Right atrium auricular region (tissue), 2 donors: ENCODE measurements around the gene ERF. TPM values are rescaled to one million over a fixed set of nuclear protein-coding genes. Genes with fewer than 3 reads are reported as not detected.

ENCODE experiments used
- DNase-seq: peaks from one replicate; pipeline ENCODE4 v3.0.0-alpha.2; 2019; ENCODE audit warnings: low spot score
- H3K27ac ChIP-seq, 2 donors: fragments of 200-600 bp; sonication (generic); 1 replicate in 1 of 2; 2 replicates in 1 of 2; pipeline ENCODE4 v1.5.1; 2016 to 2019
- H3K27me3 ChIP-seq, 2 donors: fragments of 200-600 bp; sonication (generic); one replicate each; pipeline versions ENCODE4 v1.5.1 to v1.6.0; 2017 to 2019
- H3K36me3 ChIP-seq: fragments of 200-600 bp; sonication (generic); one replicate; pipeline ENCODE4 v1.5.1; 2016
- H3K4me1 ChIP-seq, 2 donors: fragments of 200-600 bp; sonication (generic); one replicate each; pipeline versions ENCODE4 v1.5.1 to v1.6.0; 2017 to 2019
- H3K4me3 ChIP-seq, 2 donors: fragments of 200-600 bp; sonication (generic); 1 replicate in 1 of 2; 2 replicates in 1 of 2; pipeline ENCODE4 v1.5.1; 2017 to 2019; ENCODE audit warnings: mild to moderate bottlenecking in 1 of 2, moderate library complexity in 1 of 2
- H3K9me3 ChIP-seq, 2 donors: fragments of 200-600 bp; sonication (generic); one replicate each; pipeline ENCODE4 v1.5.1; 2019
- CTCF ChIP-seq, 2 donors: fragments of 200-600 bp; sonication (generic); IDR thresholded peaks; one replicate each; pipeline ENCODE4 v1.5.1; 2019; ENCODE audit warnings: antibody characterized with exemption in 2 of 2
- total RNA-seq, 2 donors: library from RNA; depleted of rRNA; stranded (reverse); fragments of >200 nt; gene quantifications; one replicate each; pipeline ENCODE4 v1.1.0, GENCODE V29; 2016

The ERF gene
- total RNA-seq, 2 donors from 2014 or later, result 26.8 to 34.9 TPM

DNA sequence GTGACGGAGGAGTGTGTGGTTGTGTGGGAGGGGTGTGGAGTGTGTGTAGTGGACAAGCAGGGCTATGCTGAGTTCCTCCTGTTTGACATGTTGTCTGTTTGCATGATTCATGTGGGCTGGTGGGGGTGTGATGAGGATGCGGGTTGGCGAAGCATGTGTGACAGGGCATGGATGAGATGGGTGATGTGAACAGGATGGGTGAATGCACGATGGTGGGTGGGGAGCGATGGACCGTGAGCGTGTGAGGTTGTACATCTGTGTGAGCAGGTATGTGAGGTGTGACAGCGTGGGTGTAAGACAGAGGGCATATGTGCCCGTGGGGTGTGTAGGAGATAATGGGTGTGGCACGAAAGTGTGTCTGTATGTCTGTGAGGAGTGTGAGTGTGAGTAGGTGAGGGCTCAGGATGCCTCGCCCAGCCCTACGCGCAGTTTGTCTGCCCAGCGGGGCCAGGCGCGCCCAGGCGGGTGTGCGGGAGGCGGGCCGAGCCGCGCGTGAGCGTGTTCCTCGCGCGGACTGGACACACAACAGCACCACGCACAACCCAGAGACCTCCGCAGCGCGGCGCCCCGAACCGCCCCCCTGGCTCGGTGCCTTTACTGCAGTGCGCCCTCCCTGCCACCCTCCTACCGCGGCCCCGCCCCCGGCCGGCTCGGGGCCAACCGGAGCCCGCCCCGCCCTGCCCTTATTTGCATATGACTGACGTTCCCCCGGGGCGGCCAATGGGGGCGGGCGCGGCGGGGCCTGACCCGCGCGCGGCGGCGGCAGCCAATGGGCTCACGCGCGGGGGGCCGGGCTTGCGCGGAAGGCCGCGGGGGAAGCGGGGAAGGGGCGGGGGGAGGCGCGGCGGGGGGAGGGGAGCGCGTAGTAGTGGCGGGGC is 28.5 kb upstream of the ERF start:
- Histone ChIP-seq H3K36me3 (peaks cover 13% of the 10 kb centered on the region), H3K27ac (peak overlapping the region; percentile 97 to 99), H3K9me3 (no peaks in the 10 kb centered on the region), H3K4me1 (peaks cover 0 to 69% of the 10 kb centered on the region in 2 donors), H3K27me3 (no peaks in the 10 kb centered on the region), H3K4me3 (peak overlapping the region; percentile 49 to 67)
- TF ChIP-seq CTCF (IDR thresholded peaks at IDR 0.05), result peak in 1 of 2 donors; percentile 21
- DNase-seq, result peak; percentile 97

DNA sequence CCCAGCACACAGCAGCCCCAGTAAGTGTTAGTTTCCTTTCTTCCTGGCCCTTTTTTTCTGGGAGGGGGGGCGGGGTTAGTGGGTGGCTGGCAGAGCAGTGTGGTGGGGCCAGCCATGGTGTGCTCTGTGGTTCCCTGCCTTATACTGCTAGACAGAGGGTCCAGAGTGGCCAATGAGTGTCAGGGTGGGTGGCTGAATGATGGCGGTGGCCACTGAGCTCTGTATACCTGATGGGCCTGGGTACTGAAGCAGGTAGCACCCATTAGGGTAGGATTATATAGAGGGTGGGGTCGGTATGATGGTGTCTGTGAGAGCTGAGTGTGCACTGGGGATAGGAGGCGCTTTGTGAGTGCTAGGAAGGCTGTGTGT is 27.9 kb upstream of the ERF start:
- peak overlapping the region in 1 of 2 donors; percentile 67 for H3K4me3 ChIP-seq
- H3K4me1 ChIP-seq, result peaks cover 0 to 75% of the 10 kb centered on the region in 2 donors
- H3K27ac ChIP-seq, result peak overlapping the region; percentile 97 to 99
- no peaks in the 10 kb centered on the region for H3K9me3 ChIP-seq
- no peak for TF ChIP-seq CTCF (IDR thresholded peaks at IDR 0.05)
- peaks cover 7% of the 10 kb centered on the region for H3K36me3 ChIP-seq
- H3K27me3 ChIP-seq, result no peaks in the 10 kb centered on the region
- no peak for DNase-seq

GRCh38 chr19:42281827-42282762 is 27.2 kb upstream of the ERF start:
- Histone ChIP-seq H3K9me3 (no peaks in the 10 kb centered on the region), H3K4me3 (peak overlapping the region in 1 of 2 donors; percentile 89), H3K27me3 (no peaks in the 10 kb centered on the region), H3K4me1 (peaks cover 0 to 82% of the 10 kb centered on the region in 2 donors), H3K27ac (peak overlapping the region; percentile 97 to 99), H3K36me3 (peaks cover under 1% of the 10 kb centered on the region)
- no peak for TF ChIP-seq CTCF (IDR thresholded peaks at IDR 0.05)
- no peak for DNase-seq

- H3K36me3 ChIP-seq, result no peaks in the 10 kb centered on the region
- peak in 1 of 2 donors; percentile 11 for TF ChIP-seq CTCF (IDR thresholded peaks at IDR 0.05)
- peaks cover 0 to 83% of the 10 kb centered on the region in 2 donors for H3K4me1 ChIP-seq
- H3K9me3 ChIP-seq, result no peaks in the 10 kb centered on the region
- DNase-seq, result peak; percentile 76
- peak overlapping the region; percentile 97 to 99 for H3K27ac ChIP-seq
- H3K4me3 ChIP-seq, result peak overlapping the region; percentile 81 to 89
- H3K27me3 ChIP-seq, result no peaks in the 10 kb centered on the region
These were observed 26.4 kb upstream of the ERF start for GRCh38 chr19:42281146-42281826.

DNA sequence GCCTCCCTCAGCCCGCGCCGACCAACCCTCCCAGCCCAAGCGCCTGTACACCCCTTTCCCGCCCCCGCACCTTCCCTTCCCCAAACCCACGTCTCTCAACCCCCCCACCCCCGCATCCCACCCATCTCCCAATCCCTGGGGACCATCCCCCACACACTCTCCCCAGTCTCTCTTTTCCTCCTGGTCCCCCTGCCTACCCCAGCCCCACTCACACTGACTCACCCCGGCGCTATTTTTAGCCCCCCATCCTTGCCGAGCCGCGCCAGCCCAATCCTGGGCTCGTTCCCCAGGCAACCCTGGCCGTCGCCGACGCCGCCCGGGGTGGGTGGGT is 25.9 kb upstream of the ERF start:
- no peaks in the 10 kb centered on the region for H3K36me3 ChIP-seq
- peak overlapping the region; percentile 97 to 99 for H3K27ac ChIP-seq
- no peak for DNase-seq
- peak overlapping the region; percentile 81 to 89 for H3K4me3 ChIP-seq
- H3K4me1 ChIP-seq, result peaks cover 0 to 83% of the 10 kb centered on the region in 2 donors
- H3K9me3 ChIP-seq, result no peaks in the 10 kb centered on the region
- no peaks in the 10 kb centered on the region for H3K27me3 ChIP-seq
- no peak for TF ChIP-seq CTCF (IDR thresholded peaks at IDR 0.05)
